K562 (cell line): ENCODE data around the gene ASB15. TPM values are rescaled to one million over a fixed set of nuclear protein-coding genes. Genes with fewer than 3 reads are reported as not detected.

Experiments
- DMBX1 ChIP-seq: fragments of 250-450 bp; sonication (Bioruptor Pico); IDR thresholded peaks from 2 replicates; pipeline ENCODE4 v1.8.0; 2022; ENCODE audit warnings: inconsistent platforms, mild to moderate bottlenecking, moderate library complexity, borderline replicate concordance
- ELF4 ChIP-seq: fragments of 450-650 bp; formaldehyde crosslinking; IDR thresholded peaks from 2 replicates; pipeline ENCODE4 v1.4.0; 2022; ENCODE audit warnings: missing genetic modification characterization
- HDAC8 ChIP-seq: fragments of 450-650 bp; IDR thresholded peaks from 2 replicates; pipeline ENCODE4 v1.6.1; 2016; ENCODE audit warnings: mild to moderate bottlenecking, missing genetic modification characterization, moderate library complexity, missing compliant biosample characterization
- HNRNPLL ChIP-seq: fragments of 200-400 bp; formaldehyde crosslinking; IDR thresholded peaks from 2 replicates; pipeline ENCODE4 v1.6.1; 2017; ENCODE audit warnings: low read length, low read depth, mild to moderate bottlenecking; ENCODE audit not compliant: poor library complexity, severe bottlenecking
- JUND ChIP-seq, 2 experiments: IDR thresholded peaks; 2 replicates in 1 of 2; 3 replicates in 1 of 2; pipeline ENCODE4 v1.6.1; 2011; ENCODE audit warnings: borderline replicate concordance in 2 of 2, low read depth in 2 of 2, low read length in 2 of 2, improper control_type of control experiment in 1 of 2, missing biosample characterization in 1 of 2, missing genetic modification characterization in 1 of 2, missing genetic modification reagents in 1 of 2
- MLX ChIP-seq, 2 experiments: fragments of 450-650 bp in 1 of 2; sonication (generic) in 1 of 2; formaldehyde crosslinking; conservative IDR thresholded peaks; 2 replicates each; pipeline versions ENCODE4 v1.4.0 to v1.8.1; 2020 to 2022; ENCODE audit warnings: mild to moderate bottlenecking in 1 of 2, missing genetic modification reagents in 1 of 2
- RBM14 ChIP-seq: fragments of 200-400 bp; formaldehyde crosslinking; IDR thresholded peaks from 2 replicates; pipeline ENCODE4 v1.6.1; 2018; ENCODE audit warnings: low read depth, mild to moderate bottlenecking, low read length, moderate library complexity, borderline replicate concordance; ENCODE audit not compliant: insufficient read depth
- SMAD4 ChIP-seq: fragments of 250-450 bp; sonication (Bioruptor Pico); conservative IDR thresholded peaks from 2 replicates; pipeline ENCODE4 v1.8.0; 2021; ENCODE audit warnings: inconsistent platforms, mild to moderate bottlenecking, moderate library complexity
- SMARCA4 ChIP-seq: fragments of 450-650 bp; IDR thresholded peaks from 2 replicates; pipeline ENCODE4 v1.6.1; 2016
- STAT5B ChIP-seq: fragments of 250-450 bp; sonication (Bioruptor Pico); IDR thresholded peaks from 2 replicates; pipeline ENCODE4 v1.8.0; 2021; ENCODE audit warnings: mild to moderate bottlenecking, inconsistent platforms
- TCF3 ChIP-seq: sonication (generic); formaldehyde crosslinking; IDR thresholded peaks from 2 replicates; pipeline ENCODE4 v1.4.0; 2020; ENCODE audit warnings: mild to moderate bottlenecking, missing genetic modification reagents
- VEZF1 ChIP-seq: fragments of 200-800 bp; sonication (Bioruptor generic); IDR thresholded peaks from 2 replicates; pipeline ENCODE4 v1.6.1; 2017; ENCODE audit warnings: missing genetic modification characterization, missing compliant biosample characterization
- ZKSCAN3 ChIP-seq: fragments of 250-450 bp; sonication (Bioruptor Pico); IDR thresholded peaks from 2 replicates; pipeline ENCODE4 v1.4.0; 2020
- ZNF263 ChIP-seq: sonication (generic); formaldehyde crosslinking; IDR thresholded peaks from 2 replicates; pipeline ENCODE4 v1.8.0; 2022; ENCODE audit warnings: mild to moderate bottlenecking, missing genetic modification reagents, borderline replicate concordance
- ZNF316 ChIP-seq: fragments of 450-650 bp; IDR thresholded peaks from 2 replicates; pipeline ENCODE4 v1.6.1; 2016
- ZNF431 ChIP-seq: sonication (generic); formaldehyde crosslinking; IDR thresholded peaks from 2 replicates; pipeline ENCODE4 v1.8.0; 2022; ENCODE audit warnings: mild to moderate bottlenecking, missing genetic modification reagents
- polyA plus RNA-seq, 8 experiments: library from polyadenylated mRNA; depleted of rRNA in 4 of 8; stranded (reverse) in 5 of 8; unstranded in 3 of 8; fragments of >200 nt; fragmentation: Nextera tagmentation in 2 of 8; fragmentation: Illumina TruSeq in 1 of 8; extraction: Ambion mirVana in 2 of 8; extraction: Trizol in 1 of 8; gene quantifications; 2 replicates each; pipeline versions ENCODE4 v1.2.1 to v1.2.3, GENCODE V29; 2011 to 2014; ENCODE audit warnings: inconsistent platforms in 1 of 8, missing spikeins in 1 of 8
- total RNA-seq, 7 experiments: library from RNA; depleted of rRNA in 6 of 7; stranded (reverse); fragments of >200 nt in 6 of 7; fragmentation: Illumina TruSeq in 2 of 7; extraction: Trizol in 2 of 7; gene quantifications; 2 replicates each; pipeline versions ENCODE4 v1.2.1 to v1.2.3, GENCODE V29; 2011 to 2021; ENCODE audit warnings: low replicate concordance in 1 of 7

ASB15 gene
- total and polyA plus RNA-seq, 9 of the 15 experiments (the other 6 are each of a cell fraction or from before 2014, with no cell fraction given): 0.03 to 0.14 (median 0.04) TPM; not detected in 3

- TF ChIP-seq JUND (IDR thresholded peaks at IDR 0.05; ENCODE audit: borderline replicate concordance, low read depth, low read length) (peak; percentile 8; the same call in 1 of the 2 replicates), JUND (tag; IDR thresholded peaks at IDR 0.05; ENCODE audit: borderline replicate concordance, low read depth, low read length) (0 out of 3 replicates have a peak, but pooled peaks have one; percentile 13), SMAD4 (CRISPR knock-in tag) (peak; percentile 33; the same call in 1 of the 2 replicates), ZNF263 (CRISPR knock-in tag) (peak; percentile 34; the same call in 1 of the 2 replicates), MLX (CRISPR knock-in tag; conservative IDR thresholded peaks at IDR 0.05) (no peak), VEZF1 (CRISPR knock-in tag) (0 out of 2 replicates have a peak, but pooled peaks have one; percentile 3), TCF3 (peak; percentile 93), ZNF431 (CRISPR knock-in tag) (peak; percentile 29; the same call in 1 of the 2 replicates), SMARCA4 (peak; percentile 84), STAT5B (CRISPR knock-in tag) (no peak), ZNF316 (peak; percentile 89), ELF4 (CRISPR knock-in tag) (peak; percentile 80), HDAC8 (tag) (no peak), ZKSCAN3 (CRISPR knock-in tag) (no peak), DMBX1 (CRISPR knock-in tag) (0 out of 2 replicates have a peak, but pooled peaks have one; percentile 43), HNRNPLL (no peak), RBM14 (no peak)
Observed at GRCh38 chr7:123552641-123553040, 49.0 kb upstream of the ASB15 start (continued).
